Spleen (tissue), 7 donors: ENCODE data around the gene TEKT5.

Experiments
- POLR2A ChIP-seq, 3 donors: fragments of 450-650 bp; IDR thresholded peaks; one replicate each; pipeline ENCODE4 v1.5.1; 2017; ENCODE audit warnings: antibody characterized with exemption in 3 of 3, mild to moderate bottlenecking in 1 of 3
- TF ChIP-seq, protein P1 (sequence below), 11 experiments: fragments of 200-600 bp in 7 of 11; fragments of 450-650 bp in 4 of 11; sonication (generic) in 4 of 11; IDR thresholded peaks in 8 of 11; conservative IDR thresholded peaks in 3 of 11; 1 replicate in 7 of 11; 2 replicates in 4 of 11; pipeline versions ENCODE4 v1.4.0 to v1.8.0; 2016 to 2021; ENCODE audit warnings: antibody characterized with exemption in 11 of 11, inconsistent platforms in 4 of 11, mild to moderate bottlenecking in 1 of 11
- donor health status: DM: no; HTN: no; CAD: no; lungs with moderate emphysema.
- donor health status: DM: no; HTN: no; CAD: no.
- donor health status: DM: no; HTN: no; CAD: no.

DNA sequence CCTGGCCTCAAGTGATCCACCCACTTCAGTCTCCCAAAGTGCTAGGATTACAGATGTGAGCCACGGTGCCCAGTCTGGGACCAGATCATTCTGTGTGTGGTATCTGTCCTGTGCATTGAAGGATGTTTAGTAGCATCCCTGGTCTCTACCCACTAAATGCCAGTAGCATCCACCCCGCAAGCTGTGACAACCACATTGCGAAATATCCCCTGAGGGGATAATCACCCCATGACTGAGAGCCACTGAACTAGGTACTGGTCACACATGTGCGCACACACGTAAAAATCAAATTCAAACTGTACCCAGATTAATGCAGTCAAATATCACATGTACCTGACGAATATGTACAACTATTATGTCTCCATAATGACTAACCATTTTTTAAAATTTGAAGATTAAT is 35.8 kb downstream of the TEKT5 start:
- no peak for TF ChIP-seq POLR2A (IDR thresholded peaks at IDR 0.05)
- TF ChIP-seq, protein P1, sequence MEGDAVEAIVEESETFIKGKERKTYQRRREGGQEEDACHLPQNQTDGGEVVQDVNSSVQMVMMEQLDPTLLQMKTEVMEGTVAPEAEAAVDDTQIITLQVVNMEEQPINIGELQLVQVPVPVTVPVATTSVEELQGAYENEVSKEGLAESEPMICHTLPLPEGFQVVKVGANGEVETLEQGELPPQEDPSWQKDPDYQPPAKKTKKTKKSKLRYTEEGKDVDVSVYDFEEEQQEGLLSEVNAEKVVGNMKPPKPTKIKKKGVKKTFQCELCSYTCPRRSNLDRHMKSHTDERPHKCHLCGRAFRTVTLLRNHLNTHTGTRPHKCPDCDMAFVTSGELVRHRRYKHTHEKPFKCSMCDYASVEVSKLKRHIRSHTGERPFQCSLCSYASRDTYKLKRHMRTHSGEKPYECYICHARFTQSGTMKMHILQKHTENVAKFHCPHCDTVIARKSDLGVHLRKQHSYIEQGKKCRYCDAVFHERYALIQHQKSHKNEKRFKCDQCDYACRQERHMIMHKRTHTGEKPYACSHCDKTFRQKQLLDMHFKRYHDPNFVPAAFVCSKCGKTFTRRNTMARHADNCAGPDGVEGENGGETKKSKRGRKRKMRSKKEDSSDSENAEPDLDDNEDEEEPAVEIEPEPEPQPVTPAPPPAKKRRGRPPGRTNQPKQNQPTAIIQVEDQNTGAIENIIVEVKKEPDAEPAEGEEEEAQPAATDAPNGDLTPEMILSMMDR (IDR thresholded peaks at IDR 0.05 in 8 of 11, conservative IDR thresholded peaks at IDR 0.05 in 3 of 11) = no peak
